Measurements from ENCODE around the gene FIZ1.

The FIZ1 gene

DNA sequence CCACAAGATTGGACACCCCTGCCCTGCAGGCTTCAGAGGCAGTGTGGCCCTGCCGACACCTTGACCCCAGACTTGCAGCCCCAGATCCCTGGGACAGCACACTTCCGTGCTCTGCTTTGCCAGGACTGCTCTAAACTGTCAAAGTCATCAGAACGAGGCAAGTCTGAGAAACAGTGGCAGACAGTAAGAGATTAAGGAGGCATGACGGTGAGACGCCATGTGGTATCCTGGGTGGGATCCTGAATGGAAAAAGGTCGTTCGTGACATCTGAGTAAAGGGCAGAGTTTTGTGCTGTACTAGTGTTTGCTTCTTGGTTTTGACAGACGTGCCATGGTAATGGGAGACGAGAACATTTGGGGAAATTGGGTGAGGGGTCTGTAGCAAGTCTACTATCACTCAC, 32.5 kb downstream of the FIZ1 start:
- no peak for DNase-seq

DNA sequence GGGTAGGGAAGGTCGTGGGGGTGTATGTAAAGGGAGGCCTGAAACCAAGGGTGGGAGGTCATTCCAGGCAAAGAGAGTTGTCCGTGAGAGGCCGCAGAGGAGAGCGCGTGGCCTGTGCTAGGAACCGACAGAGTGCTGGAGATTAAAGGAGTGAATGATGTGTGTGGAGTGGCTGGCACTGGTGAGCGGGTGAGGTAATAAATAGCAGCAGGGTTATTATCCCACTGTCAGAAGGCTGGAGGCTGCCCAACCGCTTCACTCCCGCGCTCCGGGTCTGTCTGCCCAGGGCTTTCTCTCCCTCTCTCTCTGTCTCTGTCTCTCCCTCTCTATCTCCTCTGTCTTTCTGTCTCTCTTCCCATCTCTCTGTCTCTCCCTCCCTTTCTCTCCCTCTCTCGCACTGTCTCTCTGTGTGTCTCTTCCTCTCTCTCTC, 36.0 kb downstream of the FIZ1 start:
- DNase-seq = no peak

- DNase-seq = no peak
Measured at GRCh38 chr19:55559684-55560083, 39.6 kb downstream of the FIZ1 start.

- DNase-seq = no peak
Measured at GRCh38 chr19:55554741-55555152, 44.6 kb downstream of the FIZ1 start.

GRCh38 chr19:55554302-55554701, 45.0 kb downstream of the FIZ1 start:
- DNase-seq = no peak

DNA sequence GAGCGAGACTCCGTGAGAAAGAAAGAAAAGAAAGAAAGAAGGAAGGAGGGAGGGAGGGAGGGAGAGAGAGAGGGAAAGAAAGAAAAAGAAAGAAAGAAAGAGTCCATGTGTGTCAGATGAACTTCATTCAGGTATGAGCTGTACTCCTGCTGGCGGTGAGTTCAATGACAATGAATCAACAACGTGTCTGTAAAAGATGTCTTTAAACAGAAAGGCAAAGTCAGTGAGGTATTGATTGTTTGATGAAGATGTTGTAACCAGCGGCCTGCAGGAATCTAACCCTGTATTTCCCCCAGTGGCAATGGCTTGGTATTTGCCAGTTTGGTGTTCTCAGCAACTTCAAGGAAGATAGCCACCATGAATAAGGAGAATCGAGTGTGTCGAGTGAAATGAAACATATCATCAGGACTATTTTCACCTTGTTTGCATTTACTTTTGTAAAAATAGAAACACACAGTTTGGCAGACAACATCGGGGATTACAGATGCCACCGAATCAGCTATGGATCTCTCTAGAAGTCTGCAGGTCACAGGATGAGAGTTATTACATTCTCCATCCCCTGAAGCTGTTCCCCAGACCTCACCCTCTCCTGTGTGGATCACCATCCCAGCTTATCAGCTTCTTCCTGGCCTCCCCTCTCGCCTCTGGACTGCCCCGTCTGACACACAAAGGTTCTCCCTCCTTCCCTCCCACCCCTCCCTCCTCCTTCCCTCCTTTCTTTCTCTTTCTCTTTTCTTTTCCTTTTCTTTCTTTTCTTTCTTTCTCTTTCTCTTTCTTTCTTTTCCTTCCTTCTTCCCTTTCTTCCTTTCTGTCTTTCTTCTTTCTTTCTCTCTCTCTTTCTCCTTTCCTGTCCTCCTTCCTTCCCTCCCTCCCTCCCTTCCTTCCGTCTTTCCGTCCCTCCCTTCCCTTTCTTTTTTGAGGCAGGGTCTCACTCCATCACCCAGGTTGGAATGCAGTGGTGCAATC, 45.8 kb downstream of the FIZ1 start:
- DNase-seq = no peak

- DNase-seq = no peak
Measured at GRCh38 chr19:55552620-55553019, 46.7 kb downstream of the FIZ1 start.

GRCh38 chr19:55552206-55552605, 47.1 kb downstream of the FIZ1 start:
- no peak for DNase-seq

GRCh38 chr19:55550321-55550650, 49.0 kb downstream of the FIZ1 start:
- no peak for DNase-seq

DNA sequence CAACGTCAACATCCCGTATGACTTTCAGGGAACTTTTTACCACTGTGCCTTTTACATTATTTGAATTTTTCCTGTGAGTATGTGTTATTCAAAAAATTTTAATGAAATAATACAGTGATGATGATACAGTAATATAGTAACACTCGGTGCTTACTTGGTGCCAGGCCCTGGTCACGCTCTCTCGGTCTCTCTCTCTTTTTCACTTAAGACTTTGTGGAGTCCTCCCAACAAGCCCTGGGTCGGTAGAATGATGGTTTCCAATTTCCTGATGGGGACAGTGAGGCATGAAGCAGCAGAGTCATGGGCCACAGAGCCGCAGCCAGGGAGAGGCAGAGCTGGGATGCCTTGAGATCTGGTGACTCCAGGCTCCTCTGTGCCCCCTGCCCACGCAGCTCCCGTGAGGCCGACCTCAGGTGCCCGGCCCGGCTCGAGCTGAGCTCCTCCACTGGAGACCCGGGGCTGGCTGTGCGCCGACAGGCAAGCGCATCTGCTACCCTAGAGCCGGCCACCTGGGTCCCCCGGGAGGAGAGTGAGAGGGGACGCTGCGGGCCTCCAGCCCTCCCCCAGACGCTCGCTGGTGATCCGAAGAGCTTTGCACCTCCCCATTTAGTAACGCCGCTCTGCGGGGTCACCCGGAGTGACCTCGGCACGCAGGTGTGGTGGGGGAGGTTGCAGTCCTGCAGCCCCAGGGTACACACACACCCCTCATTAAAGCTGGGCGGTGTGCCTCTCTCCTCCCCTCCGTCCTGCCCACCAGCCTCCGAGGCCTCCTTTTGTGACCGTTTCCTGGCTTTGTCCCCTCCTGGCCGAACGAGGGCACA, 49.6 kb downstream of the FIZ1 start:
- DNase-seq = no peak

DNA sequence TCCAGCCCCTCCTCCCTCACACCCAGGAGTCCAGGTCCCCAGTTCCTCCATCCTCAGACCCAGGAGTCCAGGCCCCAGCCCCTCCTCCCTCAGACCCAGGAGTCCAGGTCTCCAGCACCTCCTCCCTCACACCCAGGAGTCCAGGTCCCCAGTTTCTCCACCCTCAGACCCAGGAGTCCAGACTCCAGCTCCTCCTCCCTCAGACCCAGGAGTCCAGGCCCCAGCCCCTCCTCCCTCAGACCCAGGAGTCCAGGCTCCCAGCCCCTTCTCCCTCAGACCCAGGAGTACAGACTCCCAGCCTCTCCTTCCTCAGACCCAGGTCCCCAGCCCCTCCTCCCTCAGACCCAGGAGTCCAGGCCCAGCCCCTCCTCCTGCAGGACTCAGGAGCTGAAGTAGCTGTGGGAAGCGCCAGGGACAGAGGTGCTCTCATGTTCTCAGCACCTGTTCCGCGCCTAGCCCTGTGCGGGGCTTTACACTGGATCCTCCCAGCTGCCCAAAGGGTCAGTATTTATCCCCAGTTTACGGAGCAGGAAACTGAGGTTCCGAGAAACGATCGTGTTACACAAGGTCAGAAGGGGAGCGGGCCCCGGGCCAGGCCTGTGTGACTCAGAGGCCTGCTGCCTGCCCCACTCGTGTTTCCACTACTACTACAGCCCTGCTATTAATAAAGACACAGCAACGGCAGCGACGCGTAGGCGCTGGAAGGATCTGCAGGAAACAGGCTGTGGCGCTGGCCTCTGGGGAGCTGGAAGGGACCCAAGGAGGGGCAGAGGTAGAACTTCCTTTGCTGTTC, 52.3 kb downstream of the FIZ1 start:
- DNase-seq = no peak

GRCh38 chr19:55546011-55546410, 53.3 kb downstream of the FIZ1 start:
- DNase-seq = no peak

DNA sequence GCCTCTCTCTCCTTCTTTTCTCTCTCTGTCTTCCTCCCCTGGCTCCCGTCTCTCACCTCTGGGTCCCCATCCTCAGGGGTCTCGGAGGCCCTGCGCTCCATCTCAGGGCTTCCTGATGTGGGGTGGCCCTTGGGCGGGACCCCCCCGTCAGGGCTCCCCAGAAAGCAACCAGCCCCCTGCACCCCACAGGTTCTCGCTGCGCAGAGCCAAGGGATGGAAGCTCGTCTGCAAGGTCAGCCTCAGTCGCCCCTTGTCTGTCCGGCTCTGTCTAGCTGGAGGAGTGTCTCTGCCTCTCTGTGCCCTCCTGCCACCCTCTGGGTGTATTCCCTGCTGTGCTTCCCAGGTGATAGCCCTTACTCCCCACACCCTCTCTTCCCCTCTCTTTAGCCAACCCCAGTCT, 53.9 kb downstream of the FIZ1 start, which contains the start of gene SBK3:
Gene SBK3, minus strand, starts transcription at position 101 of the 400 bp plus-strand sequence. Its CDS starts 0 bp downstream, at position 101.
- DNase-seq = no peak

GRCh38 chr19:55544776-55545439, 54.4 kb downstream of the FIZ1 start:
- DNase-seq = no peak

DNA sequence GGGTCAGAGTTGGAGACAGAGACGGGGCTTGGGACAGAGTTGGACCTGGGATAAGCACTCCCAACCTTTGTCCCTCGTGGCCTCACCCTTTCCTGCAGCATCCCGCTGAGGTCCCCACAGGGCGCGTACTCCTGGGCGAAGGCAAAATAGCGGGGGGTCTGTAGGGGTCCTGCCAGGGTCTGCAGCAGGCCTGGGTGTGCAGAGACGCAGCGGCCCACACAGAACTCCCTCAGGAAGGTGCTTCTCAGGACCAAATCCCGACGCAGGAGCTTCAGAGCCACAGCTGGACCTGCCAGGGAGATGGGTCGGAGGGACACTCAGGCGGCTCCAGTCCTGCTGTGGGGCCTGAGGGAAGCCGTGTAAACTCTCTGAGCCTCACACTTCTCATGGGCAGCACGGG, 55.3 kb downstream of the FIZ1 start:
- DNase-seq = no peak

DNA sequence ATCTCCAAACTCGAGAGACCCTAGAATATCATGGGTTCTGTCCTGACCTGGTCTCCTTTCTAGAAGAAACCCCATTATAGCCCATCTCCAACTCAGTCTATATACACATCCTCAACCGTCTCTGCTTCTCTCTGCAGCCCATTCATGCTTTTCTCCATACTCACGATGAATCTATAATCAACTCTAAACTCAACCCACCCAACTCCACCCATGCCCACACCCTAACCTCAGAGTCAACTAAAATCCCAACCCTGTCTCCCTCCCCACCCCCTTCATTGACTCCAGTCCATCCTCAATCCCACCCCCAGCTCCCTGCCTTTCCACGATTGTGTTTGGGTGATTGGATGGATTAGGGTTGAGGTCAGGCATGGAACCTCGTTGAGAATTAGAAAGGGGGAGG, 55.8 kb downstream of the FIZ1 start:
- DNase-seq = no peak

GRCh38 chr19:55542292-55542855, 56.9 kb downstream of the FIZ1 start:
- DNase-seq = no peak
